Liver (tissue), 9 donors: ENCODE measurements around the gene CD96. TPM values are rescaled to one million over a fixed set of nuclear protein-coding genes. Genes with fewer than 3 reads are reported as not detected.

Source experiments
- DNase-seq: peaks from one replicate; pipeline ENCODE4 v3.0.0-alpha.2; 2017; ENCODE audit warnings: low spot score
- H3K27ac ChIP-seq, 2 donors: one replicate each; pipeline ENCODE4 v1.7.0; 2013; ENCODE audit warnings: inconsistent platforms in 2 of 2, low read length in 2 of 2, control low read depth in 1 of 2, low read depth in 1 of 2, mild to moderate bottlenecking in 1 of 2
- H3K27me3 ChIP-seq, 4 donors: one replicate each; pipeline versions ENCODE4 v1.6.1 to v1.7.0; 2013; ENCODE audit warnings: low read length in 3 of 4, inconsistent platforms in 1 of 4, mild to moderate bottlenecking in 1 of 4, moderate library complexity in 1 of 4; ENCODE audit not compliant: control insufficient read depth in 4 of 4, insufficient read depth in 4 of 4
- H3K36me3 ChIP-seq, 4 donors: one replicate each; pipeline versions ENCODE4 v1.6.1 to v1.7.0; 2013; ENCODE audit warnings: low read length in 3 of 4, mild to moderate bottlenecking in 3 of 4, low read depth in 1 of 4, moderate library complexity in 1 of 4; ENCODE audit not compliant: control insufficient read depth in 4 of 4, insufficient read depth in 3 of 4
- H3K4me1 ChIP-seq, 4 donors: one replicate each; pipeline versions ENCODE4 v1.6.1 to v1.7.0; 2013; ENCODE audit warnings: low read length in 3 of 4, mild to moderate bottlenecking in 3 of 4, moderate library complexity in 1 of 4; ENCODE audit not compliant: control insufficient read depth in 4 of 4, insufficient read depth in 4 of 4
- H3K4me3 ChIP-seq, 3 donors: one replicate each; pipeline versions ENCODE4 v1.6.1 to v1.7.0; 2013; ENCODE audit warnings: low read length in 3 of 3, control low read depth in 1 of 3, low read depth in 1 of 3, mild to moderate bottlenecking in 1 of 3
- H3K9ac ChIP-seq, 2 donors: one replicate each; pipeline ENCODE4 v1.7.0; 2013; ENCODE audit warnings: low read length in 2 of 2, mild to moderate bottlenecking in 2 of 2, moderate library complexity in 2 of 2, control low read depth in 1 of 2, low read depth in 1 of 2
- H3K9me3 ChIP-seq, 4 donors: one replicate each; pipeline versions ENCODE4 v1.6.1 to v1.7.0; 2013; ENCODE audit warnings: low read length in 3 of 4; ENCODE audit not compliant: control insufficient read depth in 4 of 4
- CTCF ChIP-seq: fragments of 150-350 bp; IDR thresholded peaks from 2 replicates; pipeline ENCODE4 v1.5.1; 2017; ENCODE audit warnings: improper control_type of control experiment, low read depth, low read length; ENCODE audit not compliant: missing input control
- EGR1 ChIP-seq, 2 donors: IDR thresholded peaks; 2 replicates each; pipeline ENCODE4 v1.6.1; 2016 to 2018; ENCODE audit warnings: antibody characterized with exemption in 2 of 2, low read depth in 2 of 2
- FOXA1 ChIP-seq: IDR thresholded peaks from 2 replicates; pipeline ENCODE4 v1.6.1; 2016; ENCODE audit warnings: antibody characterized with exemption
- GABPA ChIP-seq, 2 donors: IDR thresholded peaks in 1 of 2; conservative IDR thresholded peaks in 1 of 2; 2 replicates each; pipeline ENCODE4 v1.6.1; 2016; ENCODE audit warnings: antibody characterized with exemption in 2 of 2, mild to moderate bottlenecking in 1 of 2, moderate library complexity in 1 of 2
- HNF4A ChIP-seq, 2 donors: conservative IDR thresholded peaks; 2 replicates each; pipeline ENCODE4 v1.6.1; 2016; ENCODE audit warnings: antibody characterized with exemption in 2 of 2, mild to moderate bottlenecking in 2 of 2
- HNF4G ChIP-seq: IDR thresholded peaks from 2 replicates; pipeline ENCODE4 v1.6.1; 2016; ENCODE audit warnings: antibody characterized with exemption
- JUND ChIP-seq, 2 donors: IDR thresholded peaks; 2 replicates each; pipeline ENCODE4 v1.6.1; 2016; ENCODE audit warnings: antibody characterized with exemption in 2 of 2
- MAX ChIP-seq: IDR thresholded peaks from 2 replicates; pipeline ENCODE4 v1.6.1; 2016; ENCODE audit warnings: antibody characterized with exemption
- REST ChIP-seq: IDR thresholded peaks from 2 replicates; pipeline ENCODE4 v1.6.1; 2016; ENCODE audit warnings: antibody characterized with exemption, mild to moderate bottlenecking
- YY1 ChIP-seq: IDR thresholded peaks from 2 replicates; pipeline ENCODE4 v1.6.1; 2016; ENCODE audit warnings: antibody characterized with exemption, mild to moderate bottlenecking
- WGBS: extraction: QIAGEN DNeasy Blood & Tissue Kit; methylation state at CpG from one replicate; pipeline ENCODE4 v1.1.7; 2013; 5-methylcytosine and 5-hydroxymethylcytosine counted together
- polyA plus RNA-seq, 2 donors: library from polyadenylated mRNA; stranded (reverse) in 1 of 2; unstranded in 1 of 2; fragments of 200-250 nt in 1 of 2; fragments of >200 nt in 1 of 2; fragmentation: Nextera tagmentation in 1 of 2; extraction: Ambion mirVana in 1 of 2; gene quantifications; one replicate each; pipeline versions ENCODE4 v1.2.1 to v1.2.3, GENCODE V29; 2013 to 2015
- total RNA-seq, 2 donors: library from RNA; depleted of rRNA; stranded (reverse); fragments of >200 nt; gene quantifications; one replicate each; pipeline ENCODE4 v1.2.3, GENCODE V29; 2014
- TF ChIP-seq, protein P1 (sequence below): IDR thresholded peaks from 2 replicates; pipeline ENCODE4 v1.6.1; 2016; ENCODE audit warnings: antibody characterized with exemption
- TF ChIP-seq, protein P2 (sequence below): IDR thresholded peaks from 2 replicates; pipeline ENCODE4 v1.6.1; 2016; ENCODE audit warnings: antibody characterized with exemption
- donor health status: healthy.
- donor health status: healthy.
- donor health status: healthy.
- donor health status: healthy.
- donor health status: healthy.

CD96 gene
- total and polyA plus RNA-seq, 4 donors: 0.46 to 2.7 (median 0.92) TPM

DNA sequence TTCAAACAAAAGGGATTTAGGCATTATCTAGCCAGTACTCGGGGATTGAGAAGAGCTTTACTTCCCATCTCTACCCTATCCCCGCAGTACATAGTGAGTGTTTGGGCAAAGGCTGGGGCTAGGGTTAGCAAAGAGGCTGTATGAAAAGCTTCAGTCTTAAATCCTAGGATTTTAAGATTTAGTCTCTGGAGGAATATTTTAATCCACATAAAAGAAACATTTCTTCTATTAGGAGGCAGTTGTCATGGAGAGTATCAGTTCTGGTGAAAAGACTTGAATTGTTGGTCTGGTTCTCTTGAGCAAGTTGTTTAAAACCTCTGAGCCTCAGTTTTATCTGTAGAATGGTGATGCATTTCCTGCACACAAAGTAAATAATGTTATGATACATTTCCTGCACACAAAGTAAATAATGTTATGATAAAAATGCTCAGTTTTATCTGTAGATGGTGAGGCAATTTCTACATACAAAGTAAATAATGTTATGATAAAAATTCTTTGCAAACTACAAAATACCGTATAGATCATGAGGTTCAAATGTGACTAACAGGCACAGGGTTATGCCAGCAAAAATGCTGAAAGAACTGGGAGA is 107.1 kb downstream of the CD96 start:
- Histone ChIP-seq H3K9ac (no peak overlapping the region), H3K27me3 (no peaks in the 10 kb centered on the region), H3K27ac (no peak overlapping the region), H3K4me1 (peaks cover 0 to 2% (median 0%) of the 10 kb centered on the region in 4 donors), H3K36me3 (no peaks in the 10 kb centered on the region), H3K4me3 (no peak overlapping the region), H3K9me3 (no peaks in the 10 kb centered on the region)
- WGBS: 78% methylated on average over 3 of the region's 3 CpGs
- DNase-seq: no peak
- no peak for TF ChIP-seq JUND (IDR thresholded peaks at IDR 0.05)
- no peak for TF ChIP-seq YY1
- TF ChIP-seq, protein P1, sequence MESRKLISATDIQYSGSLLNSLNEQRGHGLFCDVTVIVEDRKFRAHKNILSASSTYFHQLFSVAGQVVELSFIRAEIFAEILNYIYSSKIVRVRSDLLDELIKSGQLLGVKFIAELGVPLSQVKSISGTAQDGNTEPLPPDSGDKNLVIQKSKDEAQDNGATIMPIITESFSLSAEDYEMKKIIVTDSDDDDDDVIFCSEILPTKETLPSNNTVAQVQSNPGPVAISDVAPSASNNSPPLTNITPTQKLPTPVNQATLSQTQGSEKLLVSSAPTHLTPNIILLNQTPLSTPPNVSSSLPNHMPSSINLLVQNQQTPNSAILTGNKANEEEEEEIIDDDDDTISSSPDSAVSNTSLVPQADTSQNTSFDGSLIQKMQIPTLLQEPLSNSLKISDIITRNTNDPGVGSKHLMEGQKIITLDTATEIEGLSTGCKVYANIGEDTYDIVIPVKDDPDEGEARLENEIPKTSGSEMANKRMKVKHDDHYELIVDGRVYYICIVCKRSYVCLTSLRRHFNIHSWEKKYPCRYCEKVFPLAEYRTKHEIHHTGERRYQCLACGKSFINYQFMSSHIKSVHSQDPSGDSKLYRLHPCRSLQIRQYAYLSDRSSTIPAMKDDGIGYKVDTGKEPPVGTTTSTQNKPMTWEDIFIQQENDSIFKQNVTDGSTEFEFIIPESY: no peak
- TF ChIP-seq, protein P2, sequence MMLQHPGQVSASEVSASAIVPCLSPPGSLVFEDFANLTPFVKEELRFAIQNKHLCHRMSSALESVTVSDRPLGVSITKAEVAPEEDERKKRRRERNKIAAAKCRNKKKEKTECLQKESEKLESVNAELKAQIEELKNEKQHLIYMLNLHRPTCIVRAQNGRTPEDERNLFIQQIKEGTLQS: no peak
- TF ChIP-seq MAX: no peak
- TF ChIP-seq HNF4A (conservative IDR thresholded peaks at IDR 0.05): no peak
- TF ChIP-seq CTCF: no peak
- no peak for TF ChIP-seq HNF4G
- no peak for TF ChIP-seq GABPA (IDR thresholded peaks at IDR 0.05 in 1 of 2, conservative IDR thresholded peaks at IDR 0.05 in 1 of 2)
- no peak for TF ChIP-seq FOXA1
- no peak for TF ChIP-seq EGR1 (IDR thresholded peaks at IDR 0.05; ENCODE audit: low read depth in 2 of 2)
- no peak for TF ChIP-seq REST
